Activated CD4-positive, alpha-beta memory T cell treated with anti-CD3 and anti-CD28 coated beads for 36 hours (primary cell): ENCODE measurements around the gene HIPK2. TPM values are rescaled to one million over a fixed set of nuclear protein-coding genes. Genes with fewer than 3 reads are reported as not detected.

Source experiments
- CTCF ChIA-PET: fragments of 350-600 bp; sonication (Branson Sonifier 250); formaldehyde crosslinking; loops from one replicate; lab custom pipeline; 2021; ENCODE audit warnings: antibody characterized with exemption, inconsistent platforms; lab: Charles Lee
- POLR2A ChIA-PET: fragments of 350-600 bp; sonication (Branson Sonifier 250); formaldehyde crosslinking; loops from one replicate; lab custom pipeline; 2021; ENCODE audit warnings: antibody characterized with exemption; lab: Charles Lee
- DNase-seq: peaks from one replicate; pipeline ENCODE4 v3.0.0-alpha.2; 2020
- H3K27ac Mint-ChIP-seq: one replicate; pipeline ENCODE4 v1.8.0; 2021; ENCODE audit warnings: mixed read lengths
- H3K27me3 Mint-ChIP-seq: one replicate; pipeline ENCODE4 v1.8.0; 2021; ENCODE audit warnings: mixed read lengths
- H3K36me3 Mint-ChIP-seq: one replicate; pipeline ENCODE4 v1.8.0; 2021; ENCODE audit warnings: mixed read lengths
- H3K4me1 Mint-ChIP-seq: one replicate; pipeline ENCODE4 v1.8.0; 2021; ENCODE audit warnings: low read depth, mixed read lengths
- H3K4me3 Mint-ChIP-seq: one replicate; pipeline ENCODE4 v1.8.0; 2021; ENCODE audit warnings: mild to moderate bottlenecking, mixed read lengths
- H3K9me3 Mint-ChIP-seq: one replicate; pipeline ENCODE4 v1.8.0; 2021; ENCODE audit warnings: mixed read lengths
- intact Hi-C: fragments of 100-400 bp; cut with micrococcal nuclease; formaldehyde crosslinking; loops from one replicate; pipeline ENCODE4 v1.15.1; 2023
- total RNA-seq, 2 experiments: library from RNA; stranded (reverse); gene quantifications; one replicate each; pipeline ENCODE4 v1.2.3, GENCODE V29; 2021

HIPK2 gene
- total RNA-seq, 2 experiments from 2014 or later, result 18.9 to 19.1 TPM

DNA sequence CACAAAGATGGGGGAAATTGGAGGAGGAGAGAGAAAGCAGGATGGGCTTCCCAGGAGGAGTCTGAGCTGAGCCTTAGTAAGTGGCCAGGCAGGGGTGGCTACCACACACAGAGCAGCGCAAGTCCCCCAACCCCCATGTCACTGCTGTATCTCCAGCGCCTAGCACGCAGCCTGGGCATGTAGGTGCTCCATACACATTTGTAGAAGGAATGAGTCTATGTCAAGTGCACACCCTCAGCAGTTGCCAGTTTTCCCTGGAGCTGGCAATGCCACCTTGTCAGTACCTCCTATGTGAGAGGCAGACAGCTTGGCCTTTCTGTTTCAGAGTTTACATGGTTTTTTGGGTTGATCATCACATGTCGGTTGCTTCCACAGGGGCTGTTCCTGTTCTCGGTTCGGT, 138.2 kb downstream of the HIPK2 start:
- Mint-ChIP-seq H3K9me3 (no peaks in the 10 kb centered on the region), H3K27ac (no peak overlapping the region), H3K36me3 (no peaks in the 10 kb centered on the region), H3K27me3 (no peaks in the 10 kb centered on the region), H3K4me3 (no peak overlapping the region), H3K4me1 (peaks cover 28% of the 10 kb centered on the region)
- DNase-seq, result no peak
- intact Hi-C loops, result no loop called here
- ChIA-PET POLR2A (no interaction called here), CTCF (interaction anchor here (1.0 to 1.5 kb wide), 3 partner anchors 19 to 363 kb away, joined by 3 to 5 read pairs (median 4); no protein-coding TSS in a partner anchor)

DNA sequence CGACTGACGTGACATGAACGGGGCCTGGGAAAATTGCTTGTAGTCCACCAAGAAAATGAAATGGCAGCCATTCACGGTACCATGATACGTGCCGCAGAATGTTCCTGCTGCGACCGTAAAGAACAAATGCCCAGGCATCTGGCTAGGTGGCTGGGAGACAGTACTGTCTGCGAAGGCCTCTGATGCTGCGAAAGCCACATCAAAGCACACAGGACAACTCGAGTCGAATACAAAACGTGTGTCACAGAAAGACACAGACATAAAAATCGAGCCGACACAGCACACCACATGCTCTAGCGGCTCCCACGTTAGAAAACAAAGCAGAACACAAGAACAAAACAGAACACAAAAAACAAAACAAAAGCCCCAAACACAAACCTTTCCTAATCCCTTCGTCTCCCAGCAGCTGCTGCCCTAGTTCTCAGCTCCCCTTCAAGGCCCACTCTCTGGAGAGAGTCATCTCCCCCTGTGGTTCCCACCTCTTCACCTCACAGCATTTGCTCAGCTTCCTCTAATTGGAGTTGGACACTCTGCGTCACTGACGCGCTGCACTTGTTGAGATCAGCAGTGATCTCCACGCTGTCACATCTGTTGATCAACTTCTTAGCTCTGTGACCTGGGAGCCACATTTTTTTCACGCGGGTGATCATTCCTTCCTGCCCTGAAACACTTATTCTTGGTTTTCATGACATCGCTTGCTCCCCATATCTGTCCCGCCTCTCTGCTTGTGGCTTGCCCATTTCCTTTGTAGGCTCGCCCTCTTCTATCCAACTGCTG, 142.1 kb downstream of the HIPK2 start:
- H3K4me3 Mint-ChIP-seq, result peak overlapping the region; percentile 42
- H3K36me3 Mint-ChIP-seq, result peaks cover 3% of the 10 kb centered on the region
- H3K9me3 Mint-ChIP-seq, result no peaks in the 10 kb centered on the region
- intact Hi-C loops, result no loop called here
- ChIA-PET POLR2A (interaction anchor here (0.9 to 1.2 kb wide), 3 partner anchors 11 to 19 kb away, joined by 3 read pairs; no protein-coding TSS in a partner anchor), CTCF (interaction anchor here (1.2 to 2.4 kb wide), 2 partner anchors 10 to 17 kb away, joined by 3 to 18 read pairs; no protein-coding TSS in a partner anchor)
- peaks cover 26% of the 10 kb centered on the region for H3K4me1 Mint-ChIP-seq
- DNase-seq, result peak; percentile 72
- no peaks in the 10 kb centered on the region for H3K27me3 Mint-ChIP-seq
- peak overlapping the region; percentile 63 for H3K27ac Mint-ChIP-seq

DNA sequence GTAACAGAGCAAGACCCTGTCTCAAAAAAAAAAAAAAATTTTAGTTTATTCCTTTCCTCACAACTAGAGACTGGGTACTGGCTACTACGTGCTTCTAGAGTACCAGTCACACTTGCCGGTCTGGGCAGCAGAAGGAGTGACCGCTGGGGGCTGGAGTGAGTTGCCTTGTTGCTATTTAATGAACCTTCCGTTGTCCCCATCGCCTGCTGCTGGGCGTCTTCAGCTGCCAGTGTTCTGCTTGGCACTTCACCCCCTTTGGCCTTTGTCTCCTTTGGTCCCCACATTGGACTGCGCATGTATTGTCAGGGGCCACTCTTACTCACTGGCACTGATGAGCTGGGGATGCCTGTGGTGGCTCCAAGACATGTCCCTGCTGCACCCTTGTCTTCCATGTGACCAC, 143.7 kb downstream of the HIPK2 start:
- no peaks in the 10 kb centered on the region for H3K9me3 Mint-ChIP-seq
- H3K36me3 Mint-ChIP-seq, result peaks cover 5% of the 10 kb centered on the region
- H3K4me3 Mint-ChIP-seq, result no peak overlapping the region
- H3K27me3 Mint-ChIP-seq, result no peaks in the 10 kb centered on the region
- ChIA-PET POLR2A (no interaction called here), CTCF (interaction anchor here (1.6 kb wide), 1 partner anchor 12 kb away, joined by 4 read pairs; no protein-coding TSS in a partner anchor)
- DNase-seq, result no peak
- H3K27ac Mint-ChIP-seq, result no peak overlapping the region
- intact Hi-C loops, result no loop called here
- peaks cover 37% of the 10 kb centered on the region for H3K4me1 Mint-ChIP-seq

DNA sequence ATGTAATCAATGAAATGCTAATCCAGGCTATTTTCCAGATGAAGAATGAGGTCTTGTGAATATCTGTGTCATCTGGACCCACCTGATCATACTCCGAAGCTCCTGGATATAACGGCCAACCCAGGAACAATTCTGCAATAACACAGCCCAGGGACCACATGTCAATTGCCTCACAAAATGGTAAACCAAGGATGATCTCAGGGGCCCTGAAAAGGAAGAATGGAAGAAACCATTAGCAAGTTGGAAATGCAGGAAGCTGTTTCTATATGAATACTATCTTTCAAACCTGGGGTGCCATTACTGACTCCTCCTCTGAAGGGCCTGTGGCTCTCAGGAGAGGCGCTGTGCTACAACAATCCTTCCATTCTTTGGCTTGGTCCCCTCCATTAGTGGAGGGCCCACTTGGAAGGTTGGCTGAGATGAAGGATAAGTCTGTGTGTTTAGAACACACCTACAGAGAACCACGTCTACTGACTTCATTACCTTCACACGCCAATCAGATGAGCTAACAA, 146.2 kb downstream of the HIPK2 start:
- POLR2A ChIA-PET, result interaction anchor here (0.8 kb wide), 1 partner anchor 9 kb away, joined by 3 read pairs; no protein-coding TSS in a partner anchor
- intact Hi-C loops, result no loop called here
- no peaks in the 10 kb centered on the region for H3K27me3 Mint-ChIP-seq
- no peaks in the 10 kb centered on the region for H3K9me3 Mint-ChIP-seq
- no peak overlapping the region for H3K27ac Mint-ChIP-seq
- H3K4me1 Mint-ChIP-seq, result peaks cover 51% of the 10 kb centered on the region
- no peak for DNase-seq
- CTCF ChIA-PET, result interaction anchor here (0.6 to 3.5 kb wide), 4 partner anchors 10 to 29 kb away, joined by 3 to 19 read pairs (median 6); no protein-coding TSS in a partner anchor
- peaks cover 9% of the 10 kb centered on the region for H3K36me3 Mint-ChIP-seq
- no peak overlapping the region for H3K4me3 Mint-ChIP-seq

DNA sequence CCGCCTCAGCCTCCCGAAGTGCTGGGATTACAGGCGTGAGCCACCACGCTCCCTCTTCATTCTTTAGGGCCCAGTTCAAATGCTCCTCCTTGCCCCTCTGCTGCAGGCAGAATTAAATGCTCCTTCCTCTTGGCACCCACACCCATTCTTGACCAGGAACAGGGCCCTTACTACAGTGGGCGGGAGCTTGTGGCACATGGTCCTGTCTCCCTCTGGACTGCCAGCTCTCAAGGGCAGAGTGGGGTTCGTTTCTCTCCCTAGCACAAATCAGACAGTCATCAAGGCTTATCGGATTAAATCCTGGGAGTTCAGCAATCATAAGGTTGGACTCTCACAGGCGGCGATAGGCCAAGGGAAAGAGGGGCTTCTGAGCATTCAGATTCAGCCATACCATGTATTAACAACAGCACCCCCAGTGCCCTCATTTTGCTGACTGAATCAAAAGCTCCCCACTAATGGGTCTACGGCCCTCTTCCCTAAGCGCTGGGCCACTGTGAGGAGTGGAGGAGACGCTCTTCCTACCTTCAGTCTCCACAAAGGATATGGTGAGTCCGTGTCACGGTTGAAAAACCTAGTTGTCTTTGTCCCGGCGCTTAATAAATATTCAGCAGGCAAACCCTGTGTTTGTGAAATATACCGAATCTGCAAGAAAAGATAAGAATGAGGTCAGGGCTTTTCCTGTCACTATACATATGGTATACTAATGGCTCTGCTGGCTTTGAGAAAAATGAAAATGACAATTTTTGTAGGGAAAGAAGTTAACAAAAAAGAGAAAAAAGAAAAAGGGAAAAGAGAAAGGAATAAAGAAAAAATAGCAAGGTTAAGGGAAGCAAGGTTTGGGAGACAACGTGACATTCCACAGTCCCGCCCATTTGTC, 146.9 kb downstream of the HIPK2 start:
- POLR2A ChIA-PET, result interaction anchor here (0.8 kb wide), 1 partner anchor 8 kb away, joined by 3 read pairs; no protein-coding TSS in a partner anchor
- Mint-ChIP-seq H3K27ac (no peak overlapping the region), H3K36me3 (peaks cover 11% of the 10 kb centered on the region)

DNA sequence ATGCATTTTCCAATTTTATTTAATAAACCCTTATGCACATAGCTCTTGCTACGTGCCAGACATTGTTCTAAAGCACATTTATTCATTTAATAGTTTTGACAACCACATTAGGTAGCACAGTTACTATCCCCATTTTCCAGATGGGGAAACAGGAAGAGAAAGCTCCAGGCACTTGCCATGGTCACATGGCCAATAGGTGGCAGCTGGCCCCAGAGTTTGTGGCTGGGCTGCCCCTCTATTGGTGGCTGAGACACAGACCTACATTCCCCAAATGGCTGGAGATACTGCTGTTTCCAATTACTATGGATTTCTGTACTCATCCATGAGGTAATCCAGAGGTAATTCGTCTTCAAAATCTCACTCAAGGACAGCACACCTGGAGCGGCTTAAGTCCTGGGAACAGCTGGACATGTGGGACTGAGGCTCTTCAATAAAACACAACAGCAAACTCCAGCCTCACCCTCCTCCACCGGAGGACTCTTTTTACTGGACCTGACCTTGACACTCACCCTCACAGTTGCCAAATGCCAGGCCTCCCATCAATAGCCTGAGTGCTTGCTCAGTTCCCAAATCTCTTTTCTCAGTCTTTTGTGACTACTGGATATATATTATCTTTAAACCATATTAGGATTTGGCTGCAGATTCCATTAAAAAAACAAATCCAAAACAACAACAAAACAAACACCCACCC, 148.3 kb downstream of the HIPK2 start:
- ChIA-PET POLR2A (no interaction called here), CTCF (interaction anchor here (1.1 to 1.6 kb wide), 4 partner anchors 9 to 108 kb away, joined by 3 to 8 read pairs (median 4); no protein-coding TSS in a partner anchor)
- no peaks in the 10 kb centered on the region for H3K27me3 Mint-ChIP-seq
- DNase-seq, result no peak
- peaks cover 14% of the 10 kb centered on the region for H3K36me3 Mint-ChIP-seq
- intact Hi-C loops, result no loop called here
- no peaks in the 10 kb centered on the region for H3K9me3 Mint-ChIP-seq
- peaks cover 48% of the 10 kb centered on the region for H3K4me1 Mint-ChIP-seq
- H3K4me3 Mint-ChIP-seq, result no peak overlapping the region
- no peak overlapping the region for H3K27ac Mint-ChIP-seq

More for the DNA sequence above, 146.9 kb downstream of the HIPK2 start:
- Mint-ChIP-seq H3K4me1 (peaks cover 49% of the 10 kb centered on the region), H3K27me3 (no peaks in the 10 kb centered on the region), H3K4me3 (no peak overlapping the region), H3K9me3 (no peaks in the 10 kb centered on the region)
- no peak for DNase-seq
- intact Hi-C loops, result no loop called here
- CTCF ChIA-PET, result interaction anchor here (1.6 to 3.5 kb wide), 2 partner anchors 10 to 15 kb away, joined by 5 to 19 read pairs; no protein-coding TSS in a partner anchor

DNA sequence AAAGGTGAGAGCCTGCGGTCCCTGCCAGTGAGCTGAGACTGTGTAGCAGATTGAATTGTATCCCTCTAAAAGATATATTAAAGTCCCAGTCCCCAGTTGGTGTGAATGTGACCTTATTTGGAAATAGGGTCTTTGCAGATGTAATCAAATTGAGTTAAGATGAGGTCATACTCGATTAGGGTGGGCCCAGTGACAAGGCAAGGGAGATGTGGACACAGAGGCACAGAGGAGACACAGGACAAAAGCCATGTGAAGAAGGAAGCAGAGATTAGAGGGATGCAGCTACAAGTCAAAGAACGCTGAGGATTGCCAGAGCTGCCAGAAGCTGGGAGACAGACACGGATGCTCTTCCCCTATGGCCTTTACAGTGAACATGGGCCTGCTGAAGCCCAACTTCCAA, 150.0 kb downstream of the HIPK2 start:
- POLR2A ChIA-PET, result no interaction called here
- H3K4me1 Mint-ChIP-seq, result peaks cover 51% of the 10 kb centered on the region
- no peaks in the 10 kb centered on the region for H3K27me3 Mint-ChIP-seq
- no peak for DNase-seq
- H3K27ac Mint-ChIP-seq, result no peak overlapping the region
- peaks cover 14% of the 10 kb centered on the region for H3K36me3 Mint-ChIP-seq
- H3K9me3 Mint-ChIP-seq, result no peaks in the 10 kb centered on the region
- CTCF ChIA-PET, result interaction anchor here (0.7 to 1.8 kb wide), 4 partner anchors 10 to 128 kb away, joined by 3 to 8 read pairs (median 4); no protein-coding TSS in a partner anchor
- intact Hi-C loops, result no loop called here
- H3K4me3 Mint-ChIP-seq, result no peak overlapping the region

DNA sequence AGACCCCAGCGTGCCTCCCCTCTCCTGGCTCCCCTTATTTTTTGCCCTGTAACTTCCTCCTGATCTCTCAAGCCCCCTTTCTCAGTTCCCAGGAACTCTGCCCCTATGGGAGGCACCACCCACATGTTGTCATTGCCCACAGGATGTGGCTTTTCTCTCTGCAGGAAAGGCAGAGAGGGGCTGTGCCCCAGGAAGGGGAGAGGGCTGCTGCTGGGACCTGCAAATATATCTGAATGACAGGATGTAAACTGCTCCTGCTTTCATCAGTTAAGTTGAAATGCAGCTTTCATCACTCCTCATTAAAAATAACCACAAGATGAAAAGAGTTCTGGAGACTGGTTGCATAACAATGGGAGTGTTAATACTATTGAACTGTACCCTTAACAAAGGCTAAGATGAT, 151.0 kb downstream of the HIPK2 start:
- no peak overlapping the region for H3K4me3 Mint-ChIP-seq
- intact Hi-C loops, result no loop called here
- ChIA-PET CTCF (interaction anchor here (1.8 kb wide), 1 partner anchor 25 kb away, joined by 8 read pairs; no protein-coding TSS in a partner anchor), POLR2A (no interaction called here)
- H3K27ac Mint-ChIP-seq, result peak overlapping the region; percentile 77
- no peaks in the 10 kb centered on the region for H3K27me3 Mint-ChIP-seq
- DNase-seq, result no peak
- peaks cover 12% of the 10 kb centered on the region for H3K36me3 Mint-ChIP-seq
- no peaks in the 10 kb centered on the region for H3K9me3 Mint-ChIP-seq
- H3K4me1 Mint-ChIP-seq, result peaks cover 51% of the 10 kb centered on the region

DNA sequence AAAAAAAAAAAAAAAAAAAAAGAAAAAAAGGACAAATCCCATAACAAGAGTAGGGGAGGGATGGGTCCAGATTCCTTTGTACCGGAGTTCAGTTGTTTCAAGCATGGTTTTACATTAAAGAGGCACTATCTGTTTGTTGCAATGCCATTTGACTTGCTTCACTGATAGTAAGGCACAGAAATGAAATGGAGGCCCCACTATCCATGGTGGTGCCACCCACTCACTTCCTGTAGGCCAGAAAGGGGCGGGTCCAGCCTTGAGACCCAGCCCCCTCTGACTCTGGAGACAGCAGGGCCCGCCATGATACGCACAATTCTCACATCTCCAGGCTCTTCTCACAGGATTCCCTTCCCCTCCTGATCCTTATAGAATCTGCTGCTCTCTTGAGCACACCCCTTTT, 154.3 kb downstream of the HIPK2 start:
- peak; percentile 37 for DNase-seq
- Mint-ChIP-seq H3K27me3 (no peaks in the 10 kb centered on the region), H3K4me1 (peaks cover 35% of the 10 kb centered on the region), H3K9me3 (no peaks in the 10 kb centered on the region), H3K4me3 (no peak overlapping the region), H3K27ac (no peak overlapping the region), H3K36me3 (peaks cover 11% of the 10 kb centered on the region)
- POLR2A ChIA-PET, result interaction anchor here (1.2 kb wide), 1 partner anchor 13 kb away, joined by 3 read pairs; no protein-coding TSS in a partner anchor
- CTCF ChIA-PET, result interaction anchor here (1.0 kb wide), 1 partner anchor 124 kb away, joined by 3 read pairs; no protein-coding TSS in a partner anchor
- intact Hi-C loops, result no loop called here

DNA sequence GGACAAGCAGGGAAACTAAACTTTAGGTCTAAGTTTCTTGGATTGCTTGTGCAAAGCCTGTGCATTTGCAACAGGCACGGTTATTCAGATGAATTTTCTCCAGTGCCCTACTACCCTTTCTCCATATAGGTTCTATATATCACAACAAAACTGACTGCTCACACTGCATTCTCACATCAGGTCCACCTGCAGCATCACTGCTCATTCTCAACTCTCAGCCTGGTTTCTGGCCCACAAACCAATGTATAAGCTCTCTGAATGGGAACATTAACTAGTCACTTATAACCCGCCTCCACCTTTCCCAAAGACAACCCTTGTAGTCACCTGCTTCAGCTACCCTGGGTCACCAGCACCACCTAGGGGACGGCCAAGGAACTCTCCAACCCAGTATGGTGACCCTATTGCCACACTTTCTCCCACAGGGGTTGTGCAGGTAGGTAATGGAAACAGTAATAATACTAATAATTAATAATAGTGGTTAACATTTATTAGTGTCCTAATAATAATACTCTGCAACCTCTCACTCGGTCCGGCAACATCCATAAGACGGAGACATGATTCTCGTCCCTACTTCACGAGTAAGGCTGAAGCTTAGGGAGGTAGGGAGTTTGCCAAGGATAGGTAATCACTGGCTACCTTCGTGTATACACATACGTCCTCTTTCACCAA, 157.0 kb downstream of the HIPK2 start:
- no peaks in the 10 kb centered on the region for H3K27me3 Mint-ChIP-seq
- intact Hi-C loops, result loop anchor here (2.0 kb wide), 2 partner anchors 18 to 120 kb away; no protein-coding TSS in a partner anchor
- no peak overlapping the region for H3K4me3 Mint-ChIP-seq
- CTCF ChIA-PET, result interaction anchor here (0.6 to 6.3 kb wide), 20 partner anchors 8 to 396 kb away, joined by 3 to 85 read pairs (median 4); no protein-coding TSS in a partner anchor
- peak; percentile 78 for DNase-seq
- no peaks in the 10 kb centered on the region for H3K9me3 Mint-ChIP-seq
- peaks cover 12% of the 10 kb centered on the region for H3K4me1 Mint-ChIP-seq
- POLR2A ChIA-PET, result no interaction called here
- peaks cover 9% of the 10 kb centered on the region for H3K36me3 Mint-ChIP-seq
- no peak overlapping the region for H3K27ac Mint-ChIP-seq
